Stomach (tissue), 9 donors: ENCODE measurements around the gene LAMP5. TPM values are rescaled to one million over a fixed set of nuclear protein-coding genes. Genes with fewer than 3 reads are reported as not detected.

Source experiments
- DNase-seq, 2 donors: peaks; one replicate each; pipeline versions ENCODE4 v3.0.0 to v3.0.0-alpha.2; 2013 to 2019
- H3K27ac ChIP-seq, 5 donors: fragments of 200-600 bp in 4 of 5; sonication (generic) in 4 of 5; one replicate each; pipeline ENCODE4 v1.5.1; 2013 to 2019; ENCODE audit warnings: mild to moderate bottlenecking in 1 of 5, moderate library complexity in 1 of 5
- H3K27me3 ChIP-seq, 3 donors: fragments of 200-600 bp; sonication (generic); one replicate each; pipeline ENCODE4 v1.5.1; 2017 to 2019; ENCODE audit warnings: mixed run types in 1 of 3
- H3K36me3 ChIP-seq, 4 donors: fragments of 200-600 bp; sonication (generic); 1 replicate in 3 of 4; 2 replicates in 1 of 4; pipeline ENCODE4 v1.5.1; 2016 to 2019
- H3K4me1 ChIP-seq, 4 donors: fragments of 200-600 bp; sonication (generic); one replicate each; pipeline ENCODE4 v1.5.1; 2016 to 2019
- H3K4me3 ChIP-seq, 4 donors: fragments of 200-600 bp; sonication (generic) in 3 of 4; one replicate each; pipeline ENCODE4 v1.5.1; 2016 to 2019; ENCODE audit warnings: mild to moderate bottlenecking in 1 of 4
- H3K9me3 ChIP-seq, 4 donors: fragments of 200-600 bp; sonication (generic); one replicate each; pipeline ENCODE4 v1.5.1; 2016 to 2019
- EP300 ChIP-seq: sonication (generic); formaldehyde crosslinking; IDR thresholded peaks from one replicate; pipeline ENCODE4 v1.6.1; 2017; ENCODE audit warnings: antibody characterized with exemption
- POLR2A ChIP-seq, 4 donors: fragments of 450-650 bp; IDR thresholded peaks; one replicate each; pipeline ENCODE4 v1.6.1; 2016; ENCODE audit warnings: antibody characterized with exemption in 4 of 4, control low read depth in 2 of 4, mild to moderate bottlenecking in 1 of 4, moderate library complexity in 1 of 4
- POLR2AphosphoS5 ChIP-seq, 3 donors: sonication (generic); formaldehyde crosslinking; IDR thresholded peaks; one replicate each; pipeline ENCODE4 v1.6.1; 2016; ENCODE audit warnings: antibody characterized with exemption in 3 of 3
- WGBS, 5 donors: extraction: QIAGEN DNeasy Blood & Tissue Kit in 3 of 5; methylation state at CpG; one replicate each; pipeline versions ENCODE4 v1.1.5 to v1.1.7; 2013 to 2018; 5-methylcytosine and 5-hydroxymethylcytosine counted together
- intact Hi-C: fragments of 100-400 bp; cut with DNase I; formaldehyde crosslinking; loops from one replicate; pipeline ENCODE4 v1.15.1; 2023; ENCODE audit warnings: low total_unique reads
- polyA plus RNA-seq, 3 donors: library from polyadenylated mRNA; stranded (reverse); fragments of 200-250 nt; gene quantifications; one replicate each; pipeline ENCODE4 v1.2.3, GENCODE V29; 2013
- total RNA-seq, 5 donors: library from RNA; depleted of rRNA; stranded (reverse); fragments of >200 nt; gene quantifications; one replicate each; pipeline versions ENCODE4 v1.1.0 to v1.2.3, GENCODE V29; 2014 to 2016
- TF ChIP-seq, protein P1 (sequence below), 7 experiments: fragments of 450-650 bp in 4 of 7; fragments of 200-600 bp in 3 of 7; sonication (generic) in 3 of 7; IDR thresholded peaks; one replicate each; pipeline ENCODE4 v1.5.1; 2016 to 2019; ENCODE audit warnings: antibody characterized with exemption in 7 of 7, control low read depth in 2 of 7, mild to moderate bottlenecking in 1 of 7
- donor health status: healthy with polysubstance abuse.
- donor health status: Bipolar disorder and iron deficiency.
- donor health status: healthy.

Gene LAMP5
- total and polyA plus RNA-seq, 8 donors: 0.20 to 2.9 (median 0.52) TPM; not detected in 4

DNA sequence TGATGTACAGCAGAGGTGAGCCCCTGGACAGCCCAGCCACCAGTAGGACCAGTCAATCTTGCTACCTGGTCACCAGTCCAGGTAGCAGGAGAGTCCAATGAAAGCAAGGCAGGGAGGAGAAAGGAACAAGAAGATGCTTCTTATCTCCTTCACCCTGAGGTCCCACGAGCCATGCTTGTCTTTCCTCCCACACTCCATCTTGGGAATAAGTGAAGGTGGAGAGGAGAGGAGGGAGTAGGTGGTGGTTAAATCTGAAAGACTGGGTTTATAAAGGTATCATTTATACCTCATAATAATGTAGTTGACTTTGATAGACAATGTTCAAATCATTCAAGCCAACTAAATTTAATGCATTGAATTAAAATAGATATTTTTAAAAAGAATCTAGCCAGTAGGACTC is 35.9 kb downstream of the LAMP5 start:
- Histone ChIP-seq H3K4me1 (no peaks in the 10 kb centered on the region), H3K9me3 (peaks cover 0 to 6% (median 3%) of the 10 kb centered on the region in 4 donors), H3K36me3 (no peaks in the 10 kb centered on the region), H3K27me3 (no peaks in the 10 kb centered on the region), H3K4me3 (no peak overlapping the region), H3K27ac (no peak overlapping the region)
- TF ChIP-seq POLR2A (IDR thresholded peaks at IDR 0.05) (no peak), EP300 (no peak), POLR2AphosphoS5 (IDR thresholded peaks at IDR 0.05) (no peak)
- TF ChIP-seq, protein P1, sequence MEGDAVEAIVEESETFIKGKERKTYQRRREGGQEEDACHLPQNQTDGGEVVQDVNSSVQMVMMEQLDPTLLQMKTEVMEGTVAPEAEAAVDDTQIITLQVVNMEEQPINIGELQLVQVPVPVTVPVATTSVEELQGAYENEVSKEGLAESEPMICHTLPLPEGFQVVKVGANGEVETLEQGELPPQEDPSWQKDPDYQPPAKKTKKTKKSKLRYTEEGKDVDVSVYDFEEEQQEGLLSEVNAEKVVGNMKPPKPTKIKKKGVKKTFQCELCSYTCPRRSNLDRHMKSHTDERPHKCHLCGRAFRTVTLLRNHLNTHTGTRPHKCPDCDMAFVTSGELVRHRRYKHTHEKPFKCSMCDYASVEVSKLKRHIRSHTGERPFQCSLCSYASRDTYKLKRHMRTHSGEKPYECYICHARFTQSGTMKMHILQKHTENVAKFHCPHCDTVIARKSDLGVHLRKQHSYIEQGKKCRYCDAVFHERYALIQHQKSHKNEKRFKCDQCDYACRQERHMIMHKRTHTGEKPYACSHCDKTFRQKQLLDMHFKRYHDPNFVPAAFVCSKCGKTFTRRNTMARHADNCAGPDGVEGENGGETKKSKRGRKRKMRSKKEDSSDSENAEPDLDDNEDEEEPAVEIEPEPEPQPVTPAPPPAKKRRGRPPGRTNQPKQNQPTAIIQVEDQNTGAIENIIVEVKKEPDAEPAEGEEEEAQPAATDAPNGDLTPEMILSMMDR (IDR thresholded peaks at IDR 0.05): no peak
- 78 to 95% (median 87%) methylated on average over 1 of the region's 1 CpG for WGBS, 5 donors
- DNase-seq: no peak
- intact Hi-C loops: no loop called here

DNA sequence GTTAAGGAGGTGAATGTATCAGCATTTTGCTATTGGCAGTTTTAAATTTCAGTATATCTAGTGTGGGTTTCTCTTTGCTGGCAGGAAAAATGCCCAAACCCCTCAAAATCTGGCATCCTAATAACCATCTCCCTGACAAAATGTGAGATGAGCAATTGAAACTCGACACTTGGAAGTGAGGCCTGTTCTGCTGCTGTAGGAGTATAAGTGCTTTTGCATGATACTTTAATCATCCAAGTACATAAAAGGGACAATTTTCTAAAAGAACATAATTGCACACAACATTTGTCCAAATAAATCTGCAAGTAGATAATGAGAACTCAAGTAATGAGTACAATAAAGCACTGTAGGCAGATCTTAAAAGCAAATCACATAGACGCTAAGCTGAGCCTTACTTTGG is 36.5 kb downstream of the LAMP5 start:
- no peak for DNase-seq
- no peaks in the 10 kb centered on the region for H3K27me3 ChIP-seq
- 80 to 93% (median 87%) methylated on average over 2 of the region's 2 CpGs for WGBS, 5 donors
- H3K9me3 ChIP-seq: peaks cover 0 to 6% (median 3%) of the 10 kb centered on the region in 4 donors
- H3K4me3 ChIP-seq: no peak overlapping the region
- no peak overlapping the region for H3K27ac ChIP-seq
- H3K4me1 ChIP-seq: no peaks in the 10 kb centered on the region
- H3K36me3 ChIP-seq: no peaks in the 10 kb centered on the region
- intact Hi-C loops: no loop called here
- TF ChIP-seq EP300: no peak
- TF ChIP-seq, protein P1 (IDR thresholded peaks at IDR 0.05): no peak
- TF ChIP-seq POLR2A (IDR thresholded peaks at IDR 0.05): no peak
- no peak for TF ChIP-seq POLR2AphosphoS5 (IDR thresholded peaks at IDR 0.05)

DNA sequence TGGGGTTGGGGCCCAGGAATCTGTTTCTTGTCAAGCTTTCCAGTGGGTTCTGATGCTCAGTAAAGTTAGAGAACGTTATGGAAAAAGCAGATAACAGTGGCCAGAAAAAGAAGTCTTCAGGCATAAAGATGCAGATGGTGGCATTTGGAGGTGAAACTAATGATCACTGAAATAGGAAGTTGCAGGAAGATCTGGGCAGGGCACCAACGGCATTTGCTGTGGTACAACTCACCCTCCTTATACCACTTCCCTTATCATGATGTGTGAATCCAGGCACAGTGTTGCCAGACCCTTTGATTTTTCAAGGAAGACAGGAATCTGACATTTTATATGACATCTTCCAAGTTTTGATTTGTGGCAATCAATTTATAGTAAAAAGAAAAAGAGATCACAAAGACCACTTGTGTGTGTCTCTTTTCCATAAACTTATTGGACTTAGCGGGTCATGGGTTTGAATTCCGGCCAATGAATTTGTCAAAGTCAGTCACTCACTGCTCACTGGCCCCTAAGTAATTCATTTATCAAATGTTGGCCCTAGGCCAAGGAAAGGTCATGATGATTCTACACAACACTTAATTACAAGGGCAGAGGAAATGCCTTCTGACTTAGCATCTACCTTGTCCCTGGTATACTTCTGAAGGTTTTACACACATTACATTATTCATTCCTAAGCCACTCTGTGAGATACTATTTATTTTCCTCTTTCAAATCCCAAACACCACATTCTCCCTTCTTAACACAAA is 37.6 kb downstream of the LAMP5 start:
- Histone ChIP-seq H3K4me3 (no peak overlapping the region), H3K9me3 (peaks cover 0 to 6% (median 3%) of the 10 kb centered on the region in 4 donors), H3K4me1 (no peaks in the 10 kb centered on the region), H3K27me3 (no peaks in the 10 kb centered on the region), H3K36me3 (no peaks in the 10 kb centered on the region), H3K27ac (no peak overlapping the region)
- DNase-seq: no peak
- TF ChIP-seq POLR2AphosphoS5 (IDR thresholded peaks at IDR 0.05) (no peak), EP300 (no peak), POLR2A (IDR thresholded peaks at IDR 0.05) (no peak)
- TF ChIP-seq, protein P1 (IDR thresholded peaks at IDR 0.05): no peak
- intact Hi-C loops: no loop called here
- 65 to 75% (median 71%) methylated on average over 4 of the region's 4 CpGs for WGBS, 5 donors

DNA sequence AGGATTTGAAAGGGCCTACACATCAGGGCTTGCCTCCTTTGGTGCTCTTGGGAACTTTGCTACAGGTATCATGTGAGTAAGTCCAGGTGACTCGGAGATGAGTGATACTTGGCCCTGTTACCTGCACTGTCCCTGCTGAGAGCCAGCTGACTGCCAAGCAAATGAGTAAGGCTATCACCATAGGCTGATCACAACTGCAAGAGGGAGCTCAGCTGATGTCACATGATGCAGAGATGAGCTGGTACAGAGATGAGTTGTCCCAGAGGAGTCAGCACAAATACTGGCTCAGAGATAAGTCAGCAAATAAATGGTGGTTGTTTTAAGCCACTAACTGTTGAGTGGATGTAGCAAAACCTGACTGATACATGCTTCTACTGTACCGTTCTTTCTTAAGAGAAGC is 41.4 kb downstream of the LAMP5 start:
- no peak overlapping the region for H3K27ac ChIP-seq
- WGBS, 5 donors: 81 to 94% (median 85%) methylated on average over 2 of the region's 2 CpGs
- H3K9me3 ChIP-seq: peaks cover 0 to 6% (median 3%) of the 10 kb centered on the region in 4 donors
- H3K27me3 ChIP-seq: no peaks in the 10 kb centered on the region
- TF ChIP-seq, protein P1 (IDR thresholded peaks at IDR 0.05): no peak
- TF ChIP-seq POLR2A (IDR thresholded peaks at IDR 0.05) (no peak), EP300 (no peak), POLR2AphosphoS5 (IDR thresholded peaks at IDR 0.05) (no peak)
- intact Hi-C loops: no loop called here
- no peak for DNase-seq
- no peaks in the 10 kb centered on the region for H3K36me3 ChIP-seq
- H3K4me3 ChIP-seq: no peak overlapping the region
- H3K4me1 ChIP-seq: no peaks in the 10 kb centered on the region
